Type B pancreatic cell (in vitro differentiated cells): ENCODE results near the gene CCR7. TPM values are rescaled to one million over a fixed set of nuclear protein-coding genes. Genes with fewer than 3 reads are reported as not detected.

Experiments used
- DNase-seq: peaks from one replicate; pipeline ENCODE4 v3.0.0; 2021; ENCODE audit warnings: mixed read lengths; ENCODE audit not compliant: unreplicated experiment; ENCODE audit errors: extremely low spot score
- H3K27ac Mint-ChIP-seq: 2 replicates; pipeline ENCODE4 v1.8.0; 2021; ENCODE audit warnings: mild to moderate bottlenecking, mixed read lengths
- H3K27me3 Mint-ChIP-seq: 2 replicates; pipeline ENCODE4 v1.8.0; 2021; ENCODE audit warnings: mixed read lengths
- H3K36me3 Mint-ChIP-seq: 2 replicates; pipeline ENCODE4 v1.8.0; 2021; ENCODE audit warnings: mixed read lengths
- H3K4me1 Mint-ChIP-seq: one replicate; pipeline ENCODE4 v1.8.0; 2021; ENCODE audit warnings: mixed read lengths; ENCODE audit not compliant: unreplicated experiment
- H3K4me3 Mint-ChIP-seq: 2 replicates; pipeline ENCODE4 v1.8.0; 2021; ENCODE audit warnings: mild to moderate bottlenecking, mixed read lengths
- H3K9me3 Mint-ChIP-seq: 2 replicates; pipeline ENCODE4 v1.8.0; 2021; ENCODE audit warnings: mixed read lengths
- CTCF ChIP-seq: fragments of 200-600 bp; sonication (generic); conservative IDR thresholded peaks from 2 replicates; pipeline ENCODE4 v1.5.0; 2021; ENCODE audit warnings: antibody characterized with exemption, mild to moderate bottlenecking
- total RNA-seq: library from RNA; stranded (reverse); gene quantifications from 2 replicates; pipeline ENCODE4 v1.2.1, GENCODE V29; 2021; ENCODE audit warnings: low replicate concordance

CCR7 gene
- total RNA-seq, 1 donor from 2014 or later, result not detected

- no peak for DNase-seq
- TF ChIP-seq CTCF, result no peak
- Mint-ChIP-seq H3K27ac (peak overlapping the region; percentile 64), H3K36me3 (no peaks in the 10 kb centered on the region), H3K4me3 (peak overlapping the region; percentile 55), H3K4me1 (peaks cover 25% of the 10 kb centered on the region), H3K9me3 (no peaks in the 10 kb centered on the region), H3K27me3 (no peaks in the 10 kb centered on the region)
Measured at GRCh38 chr17:40541873-40542557, 23.3 kb downstream of the CCR7 start.

GRCh38 chr17:40541060-40541872 lies 24.0 kb downstream of the CCR7 start:
- no peak overlapping the region for H3K27ac Mint-ChIP-seq
- TF ChIP-seq CTCF, result no peak
- H3K4me1 Mint-ChIP-seq, result peaks cover 30% of the 10 kb centered on the region
- H3K36me3 Mint-ChIP-seq, result no peaks in the 10 kb centered on the region
- no peak for DNase-seq
- H3K4me3 Mint-ChIP-seq, result no peak overlapping the region
- H3K9me3 Mint-ChIP-seq, result no peaks in the 10 kb centered on the region
- H3K27me3 Mint-ChIP-seq, result peaks cover under 1% of the 10 kb centered on the region

GRCh38 chr17:40540448-40540847 lies 24.8 kb downstream of the CCR7 start:
- Mint-ChIP-seq H3K27ac (no peak overlapping the region), H3K9me3 (no peaks in the 10 kb centered on the region), H3K4me1 (peaks cover 34% of the 10 kb centered on the region), H3K36me3 (no peaks in the 10 kb centered on the region), H3K27me3 (peaks cover 5% of the 10 kb centered on the region), H3K4me3 (no peak overlapping the region)
- DNase-seq, result no peak
- no peak for TF ChIP-seq CTCF

- TF ChIP-seq CTCF, result no peak
- Mint-ChIP-seq H3K9me3 (no peaks in the 10 kb centered on the region), H3K4me1 (peaks cover 31% of the 10 kb centered on the region), H3K27ac (no peak overlapping the region), H3K36me3 (no peaks in the 10 kb centered on the region), H3K4me3 (no peak overlapping the region), H3K27me3 (peaks cover 5% of the 10 kb centered on the region)
- no peak for DNase-seq
Measured at GRCh38 chr17:40539711-40540411, 25.4 kb downstream of the CCR7 start.

GRCh38 chr17:40538936-40539705 lies 26.2 kb downstream of the CCR7 start:
- Mint-ChIP-seq H3K27me3 (peaks cover 5% of the 10 kb centered on the region), H3K4me3 (no peak overlapping the region), H3K36me3 (no peaks in the 10 kb centered on the region), H3K9me3 (no peaks in the 10 kb centered on the region), H3K4me1 (peaks cover 37% of the 10 kb centered on the region), H3K27ac (no peak overlapping the region)
- no peak for DNase-seq
- TF ChIP-seq CTCF, result no peak
